HG03175 (cell line): Measurements from ENCODE around the gene FSHB.
"Not testable (repeated sequence)": the region's sequence is repeated elsewhere in the genome, so short reads cannot be mapped to it uniquely, and the experiment has no call there.

Experiments used
- ATAC-seq: cut with Tn5 transposase; IDR thresholded peaks from one replicate; pipeline ENCODE4 v1.9.1; 2021; ENCODE audit warnings: mild to moderate bottlenecking, moderate library complexity; ENCODE audit not compliant: unreplicated experiment

The FSHB gene

DNA sequence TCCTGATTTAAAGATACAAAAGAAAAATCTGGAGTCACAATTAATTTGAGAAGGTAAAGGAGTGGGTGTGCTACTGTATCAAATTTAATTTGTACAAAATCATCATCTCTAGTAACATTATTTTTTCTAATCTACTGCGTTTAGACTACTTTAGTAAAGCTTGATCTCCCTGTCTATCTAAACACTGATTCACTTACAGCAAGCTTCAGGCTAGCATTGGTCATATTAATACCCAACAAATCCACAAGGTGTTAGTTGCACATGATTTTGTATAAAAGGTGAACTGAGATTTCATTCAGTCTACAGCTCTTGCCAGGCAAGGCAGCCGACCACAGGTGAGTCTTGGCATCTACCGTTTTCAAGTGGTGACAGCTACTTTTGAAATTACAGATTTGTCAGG is at the start of gene FSHB:
TSS of gene FSHB (plus strand) at position 301 of the 400 bp plus-strand sequence. CDS start 889 bp downstream, outside the sequence.
- ATAC-seq = no peak

DNA sequence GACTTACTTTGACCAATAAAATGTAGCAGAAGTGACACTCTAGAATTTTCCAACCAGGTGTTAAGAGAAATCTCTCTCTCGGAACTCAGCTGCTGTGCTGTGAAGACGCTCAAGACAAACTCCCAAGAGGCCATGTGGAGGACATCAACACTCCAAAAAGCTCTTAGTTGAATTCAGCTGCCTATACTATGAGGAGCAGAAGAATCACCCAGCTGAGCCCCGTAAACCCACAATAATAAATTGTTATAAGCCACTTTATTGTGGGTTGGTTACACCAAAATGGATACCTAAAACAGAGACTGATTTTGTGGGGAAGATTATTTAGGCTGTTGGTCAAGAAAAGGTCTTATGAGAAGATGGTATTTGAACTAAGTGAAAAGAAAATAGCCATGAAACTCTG is 44.1 kb upstream of the FSHB start:
- ATAC-seq = no peak

- no peak for ATAC-seq
Observed at GRCh38 chr11:30192620-30193019, 38.2 kb upstream of the FSHB start.

GRCh38 chr11:30196400-30197206 is 34.2 kb upstream of the FSHB start:
- ATAC-seq = peak; percentile 91

- ATAC-seq = no peak
Observed at GRCh38 chr11:30197869-30198268, 32.9 kb upstream of the FSHB start.

GRCh38 chr11:30202989-30203388 is 27.8 kb upstream of the FSHB start:
- ATAC-seq = not testable (repeated sequence)

DNA sequence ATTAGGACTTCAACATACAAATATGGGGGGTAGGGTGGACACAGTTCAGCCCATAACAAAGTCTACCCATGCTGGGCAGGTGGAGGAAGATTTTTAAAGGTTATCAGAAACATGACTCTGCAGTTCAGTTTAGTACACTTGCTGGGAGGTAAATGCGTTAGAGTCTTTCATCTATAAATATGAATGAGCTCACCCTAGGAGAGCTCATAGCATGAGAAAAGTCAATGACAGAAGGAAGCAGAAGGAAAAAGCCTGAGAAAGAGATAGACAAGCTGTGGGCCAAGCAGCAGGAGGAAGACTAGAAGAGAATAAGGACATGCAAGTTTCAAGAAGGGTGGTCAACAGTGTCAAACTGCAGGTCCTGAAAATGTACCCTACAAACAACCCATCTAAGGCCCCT is 27.0 kb upstream of the FSHB start:
- no peak for ATAC-seq

DNA sequence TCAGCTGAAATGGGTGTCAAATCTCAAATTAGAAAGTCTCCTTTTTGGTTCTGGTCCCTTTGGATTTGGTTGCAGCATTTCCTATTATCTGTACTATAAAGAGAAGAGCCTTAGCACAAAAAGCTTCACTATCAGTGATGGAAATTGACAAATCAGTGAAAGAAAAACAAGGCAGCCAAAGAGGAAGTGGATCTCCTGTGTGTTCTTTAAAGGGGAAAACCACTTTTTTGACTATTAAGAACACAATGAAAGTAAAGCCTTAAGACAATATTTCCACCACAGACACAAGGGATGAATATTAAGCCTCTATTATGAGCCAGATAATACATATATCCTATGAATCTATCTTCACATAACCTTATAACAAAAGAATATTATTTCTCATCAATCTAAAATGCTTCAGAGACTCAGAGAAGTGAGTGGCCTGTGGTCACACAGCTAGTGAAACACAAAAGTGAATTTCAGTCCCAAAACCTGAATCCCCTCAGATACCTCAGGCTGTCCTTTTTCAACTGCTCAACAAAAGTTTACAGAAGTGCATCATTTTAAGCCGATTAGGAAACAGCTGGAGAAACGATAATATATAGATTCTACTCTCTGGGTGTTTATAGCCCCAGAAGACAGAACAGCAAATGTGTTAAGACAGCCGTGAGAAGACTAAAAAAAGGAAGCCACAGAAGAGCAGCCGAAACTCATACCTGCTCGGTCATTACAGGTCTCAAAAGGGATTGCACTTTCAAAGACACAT is 24.4 kb upstream of the FSHB start:
- ATAC-seq = peak; percentile 89

DNA sequence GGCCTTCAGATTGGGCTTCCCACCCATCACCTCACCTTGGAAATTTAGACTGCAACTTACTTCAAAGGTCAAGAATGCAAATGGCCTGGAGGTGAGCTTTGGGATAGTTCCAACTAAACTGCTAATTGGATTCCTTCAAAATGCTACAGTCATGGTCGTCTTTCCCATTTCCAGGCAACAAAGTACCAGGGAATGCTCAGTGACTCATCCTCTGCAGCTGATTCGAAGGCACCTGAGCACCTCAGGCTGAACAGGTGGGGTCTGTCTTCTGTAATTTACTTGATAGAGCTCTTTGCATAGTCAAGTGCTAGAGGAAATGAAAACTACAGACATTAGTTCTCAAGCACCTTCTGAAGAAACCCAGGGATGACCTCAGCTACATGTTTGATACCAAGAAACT is 20.5 kb upstream of the FSHB start:
- no peak for ATAC-seq

DNA sequence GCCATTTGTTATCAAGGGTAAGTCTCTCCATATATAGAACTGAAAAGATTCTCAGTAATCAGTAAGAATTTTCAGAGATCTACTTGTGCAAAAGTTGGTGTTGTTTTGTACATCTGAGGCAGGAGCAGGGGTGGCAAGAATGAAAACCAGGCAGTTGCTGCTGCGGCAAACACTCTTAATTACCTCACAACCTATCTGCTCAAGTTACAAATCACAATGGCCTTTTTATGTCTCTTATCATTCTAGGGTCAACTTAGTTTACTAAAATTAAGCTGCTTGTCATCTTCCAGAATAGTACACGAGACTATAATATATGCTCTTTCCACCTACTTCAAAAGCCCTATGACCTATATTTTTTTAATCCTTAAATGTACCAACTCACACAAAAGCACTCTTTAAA is 14.3 kb upstream of the FSHB start:
- ATAC-seq = no peak

DNA sequence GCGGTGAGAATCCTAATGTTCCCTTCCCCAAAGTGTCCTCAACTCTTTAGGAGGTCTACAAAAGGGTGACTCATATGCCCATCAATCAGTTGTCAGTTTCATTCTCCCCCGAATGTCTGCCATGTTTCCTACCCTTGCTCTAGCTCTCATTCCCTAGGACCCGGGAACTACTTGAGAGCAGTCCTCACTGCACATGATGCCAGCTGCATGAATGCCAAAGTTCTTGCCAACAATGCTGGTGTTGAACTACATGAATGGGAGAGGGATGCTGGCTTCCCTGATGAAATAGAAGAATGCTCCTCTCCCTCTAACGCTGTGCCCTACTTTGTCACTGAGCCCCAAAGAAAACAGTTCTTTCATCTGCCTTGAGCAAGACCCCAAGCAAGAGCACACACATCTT is 12.5 kb upstream of the FSHB start:
- ATAC-seq = no peak

DNA sequence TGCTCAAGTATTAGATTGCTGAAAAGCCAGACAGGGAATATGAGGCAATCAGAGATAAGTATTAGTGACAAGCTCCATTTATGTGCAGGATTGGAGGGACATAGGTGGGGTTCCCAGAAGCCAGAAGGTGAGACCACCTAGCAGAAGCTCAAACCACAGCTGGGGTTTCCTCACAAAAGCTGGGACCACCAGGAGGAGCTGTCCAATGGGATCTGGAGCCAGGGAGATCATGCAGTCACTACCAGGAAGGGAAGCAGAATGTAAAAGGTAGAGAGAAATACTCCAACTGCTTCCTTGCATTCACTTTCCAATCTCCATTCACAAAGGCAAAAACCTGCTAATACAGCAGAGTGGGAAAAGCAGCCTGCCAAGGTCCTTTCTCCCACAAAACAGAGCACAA is 5.2 kb upstream of the FSHB start:
- no peak for ATAC-seq

DNA sequence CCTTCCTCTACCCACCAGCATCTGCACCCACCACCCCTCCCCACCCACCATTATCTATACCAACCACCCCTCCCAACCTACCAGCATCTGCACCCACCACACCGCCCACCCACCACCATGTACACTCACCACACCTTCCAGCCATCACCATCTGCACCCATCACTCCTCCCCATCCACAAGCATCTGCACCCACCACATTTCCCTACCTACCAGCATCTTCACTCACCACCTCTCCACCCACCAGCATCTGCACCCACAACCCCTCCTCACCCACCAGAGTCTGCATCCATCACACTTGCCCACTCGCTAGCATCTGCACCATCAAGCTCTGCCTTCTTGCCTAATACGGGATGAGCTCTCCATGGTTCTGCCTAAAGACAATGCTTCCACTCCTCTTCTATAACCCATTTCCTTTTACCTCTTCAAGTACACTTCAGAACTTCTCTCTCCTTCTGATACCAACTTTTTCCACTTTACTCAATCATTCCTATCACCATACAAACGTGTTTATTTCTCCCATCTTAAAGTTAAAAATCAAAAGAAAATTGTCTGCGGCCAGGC is 2.4 kb upstream of the FSHB start:
- ATAC-seq = no peak

GRCh38 chr11:30239025-30239424 is 8.2 kb downstream of the FSHB start:
- ATAC-seq = no peak

- ATAC-seq = no peak
Observed at GRCh38 chr11:30244265-30244664, 13.5 kb downstream of the FSHB start.

GRCh38 chr11:30245621-30246020 is 14.8 kb downstream of the FSHB start:
- ATAC-seq = no peak

GRCh38 chr11:30254307-30255298 is 23.8 kb downstream of the FSHB start:
- peak; percentile 45 for ATAC-seq

GRCh38 chr11:30255637-30256036 is 24.8 kb downstream of the FSHB start:
- no peak for ATAC-seq

DNA sequence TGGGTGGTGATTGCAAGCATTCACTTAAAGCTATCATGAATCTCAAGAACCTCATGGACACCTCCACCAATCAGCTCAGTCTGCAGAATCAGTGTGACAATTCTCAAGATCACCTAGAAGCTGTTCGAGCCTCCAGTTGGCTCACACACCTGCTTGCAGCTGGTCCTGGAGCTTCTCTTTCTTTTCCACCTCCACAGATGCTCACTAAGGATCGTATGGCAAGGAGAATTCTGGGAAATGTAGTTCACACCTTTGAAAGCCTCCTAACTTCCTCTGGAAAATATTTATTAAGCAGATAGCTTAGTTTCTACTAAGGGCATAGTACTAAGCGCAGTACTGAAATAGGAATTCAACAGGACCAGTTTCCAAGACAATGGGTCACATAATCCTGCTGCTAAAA is 26.2 kb downstream of the FSHB start:
- ATAC-seq = no peak

DNA sequence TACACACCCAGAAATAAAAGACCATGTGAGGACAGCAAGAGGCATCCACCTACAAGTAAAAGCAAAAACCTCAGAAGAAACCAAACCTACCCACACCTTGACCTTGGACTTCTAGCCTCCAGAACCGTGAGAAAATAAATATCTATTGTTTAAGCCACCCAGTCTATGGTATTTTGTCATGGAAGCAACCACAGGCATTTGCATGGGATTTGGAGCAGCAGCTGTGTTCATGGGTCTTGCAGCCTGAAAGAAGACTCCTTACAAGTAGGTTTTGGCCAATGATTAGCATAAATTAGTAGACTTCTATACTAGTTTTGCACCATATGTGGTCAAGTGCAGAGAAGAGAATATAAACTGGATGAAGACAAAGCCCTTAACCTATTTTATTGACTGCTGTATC is 27.9 kb downstream of the FSHB start:
- peak; percentile 36 for ATAC-seq

- ATAC-seq = peak; percentile 97
Observed at GRCh38 chr11:30260813-30261212, 30.0 kb downstream of the FSHB start.
